A549 treated with AZD2906 at 1 μM for 4 hours (cell line): ENCODE data around the gene LEUTX. TPM values are rescaled to one million over a fixed set of nuclear protein-coding genes. Genes with fewer than 3 reads are reported as not detected.

Experiments
- total RNA-seq: library from RNA; stranded (reverse); fragments of 200-300 nt; extraction: Qiagen RNA extraction; gene quantifications from 5 replicates; pipeline ENCODE4 v1.2.3, GENCODE V29; 2022

The LEUTX gene, protein sequence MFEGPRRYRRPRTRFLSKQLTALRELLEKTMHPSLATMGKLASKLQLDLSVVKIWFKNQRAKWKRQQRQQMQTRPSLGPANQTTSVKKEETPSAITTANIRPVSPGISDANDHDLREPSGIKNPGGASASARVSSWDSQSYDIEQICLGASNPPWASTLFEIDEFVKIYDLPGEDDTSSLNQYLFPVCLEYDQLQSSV
- not detected in 5 replicates for total RNA-seq

DNA sequence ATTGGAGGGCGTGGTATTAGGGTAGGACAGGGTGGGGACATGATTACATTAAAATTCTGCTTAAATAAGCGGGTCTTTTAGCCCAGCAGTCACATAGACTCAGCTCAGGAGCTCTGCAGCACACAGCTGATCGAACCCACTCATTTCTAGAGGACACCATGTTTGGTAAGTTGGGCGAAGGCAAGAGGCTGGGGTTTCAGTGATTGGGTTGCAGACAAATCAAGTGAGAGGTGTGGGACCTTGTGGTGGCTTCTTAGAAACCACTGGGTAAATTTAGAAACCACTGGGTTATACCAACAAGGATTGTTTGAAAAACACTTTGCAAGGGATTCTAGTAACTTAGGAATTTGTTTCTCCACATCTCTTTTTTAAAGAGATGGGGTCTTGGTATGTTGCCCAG, at the start of gene LEUTX:
Gene LEUTX (plus strand): TSS at position 92 of the 400 bp plus-strand sequence. CDS start 67 bp downstream, at position 159.

GRCh38 chr19:39737891-39738290, 40.8 kb upstream of the LEUTX start, which contains the start of gene CLC:
Gene CLC (minus strand): TSS chr19:39738029. CDS start chr19:39737952, 77 bp downstream.

DNA sequence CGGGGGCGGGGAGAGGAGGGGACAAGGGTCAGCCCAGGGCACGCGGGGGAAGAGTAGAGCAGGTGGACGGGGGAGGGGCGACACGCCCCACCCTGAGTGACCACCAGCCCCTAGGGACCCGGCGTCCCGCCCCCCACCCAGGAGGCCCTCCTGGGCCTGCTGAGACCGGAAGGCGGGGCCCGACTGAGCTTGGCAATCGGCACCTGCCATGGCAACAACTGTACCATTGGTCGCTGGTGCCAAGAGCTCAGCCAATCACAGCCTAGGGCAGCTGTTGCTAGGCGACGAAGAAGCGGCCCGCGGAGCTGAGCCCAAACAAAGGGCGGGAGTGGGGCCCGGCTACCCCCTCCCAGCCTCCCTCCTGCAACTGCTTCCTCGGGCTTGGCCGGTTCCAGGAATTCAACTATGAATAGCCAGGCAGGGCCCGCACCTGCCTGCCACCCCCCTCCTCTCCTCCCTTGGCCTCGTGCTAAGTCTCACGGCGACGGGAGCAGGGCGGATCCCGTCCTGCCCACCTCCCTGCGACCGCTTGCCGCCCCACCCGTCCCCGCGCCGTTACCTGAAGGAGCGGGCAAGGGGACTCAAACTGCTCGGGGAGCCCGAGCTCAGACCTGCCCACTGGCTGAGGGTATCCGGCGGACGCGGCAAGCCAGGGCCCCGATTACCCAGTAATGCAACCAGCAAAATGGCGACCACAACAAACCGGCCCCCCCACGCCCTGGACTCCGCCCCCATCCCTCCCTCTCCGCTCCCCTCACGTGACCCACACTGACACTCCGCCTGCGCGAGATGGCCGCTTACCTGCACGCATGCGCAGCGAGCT, 55.0 kb downstream of the LEUTX start, which contains the start of gene DYRK1B:
Gene DYRK1B (minus strand): TSS at position 699 of the 823 bp plus-strand sequence. CDS start 2,295 bp downstream, outside the sequence.

Other genes starting within 250 kb of the LEUTX start
- 6.5 to 9.7 TPM (median 7.7 TPM) in 5 replicates for gene EID2B, start 246.0 kb upstream of the LEUTX start, total RNA-seq
- 32.7 to 45.7 TPM (median 42.6 TPM) in 5 replicates for gene EID2, start 238.7 kb upstream of the LEUTX start, total RNA-seq
- gene LGALS13, start 176.3 kb upstream of the LEUTX start, total RNA-seq, result not detected in 5 replicates
- not detected in 5 replicates for gene LGALS16, start 122.9 kb upstream of the LEUTX start, total RNA-seq
- gene LGALS14, start 74.4 kb upstream of the LEUTX start, total RNA-seq, result not detected in 5 replicates
- 0.23 TPM in 1 of 5 replicates, not detected in the others for gene CLC, start 40.8 kb upstream of the LEUTX start, total RNA-seq
- 19.3 to 23.3 TPM (median 20.8 TPM) in 5 replicates for gene DYRK1B, start 55.3 kb downstream of the LEUTX start, total RNA-seq
- gene FBL, start 67.5 kb downstream of the LEUTX start, total RNA-seq, result 593 to 734 TPM (median 701 TPM) in 5 replicates
- 0.52 to 1.2 TPM (median 0.68 TPM) in 5 replicates for gene FCGBP, start 155.8 kb downstream of the LEUTX start, total RNA-seq
- gene PSMC4, start 192.3 kb downstream of the LEUTX start, total RNA-seq, result 259 to 297 TPM (median 277 TPM) in 5 replicates
- gene ZNF546, start 218.2 kb downstream of the LEUTX start, total RNA-seq, result 2.0 to 2.3 TPM (median 2.2 TPM) in 5 replicates